Muscle layer of colon (tissue), 2 donors: ENCODE data around the gene SELENON.

ENCODE experiments used
- H3K27ac ChIP-seq: one replicate; pipeline ENCODE4 v1.7.0; 2013; ENCODE audit warnings: low read depth, mild to moderate bottlenecking, low read length, moderate library complexity
- H3K27me3 ChIP-seq, 2 donors: one replicate each; pipeline ENCODE4 v1.7.0; 2013; ENCODE audit warnings: low read length in 2 of 2, mild to moderate bottlenecking in 2 of 2; ENCODE audit not compliant: insufficient read depth in 2 of 2, control insufficient read depth in 1 of 2
- H3K36me3 ChIP-seq: one replicate; pipeline ENCODE4 v1.7.0; 2013; ENCODE audit warnings: mild to moderate bottlenecking, low read length; ENCODE audit not compliant: insufficient read depth
- H3K4me1 ChIP-seq: one replicate; pipeline ENCODE4 v1.7.0; 2013; ENCODE audit warnings: mild to moderate bottlenecking, low read length; ENCODE audit not compliant: insufficient read depth
- H3K4me3 ChIP-seq, 2 donors: one replicate each; pipeline ENCODE4 v1.7.0; 2013; ENCODE audit warnings: low read length in 2 of 2, low read depth in 1 of 2, mild to moderate bottlenecking in 1 of 2, moderate library complexity in 1 of 2
- H3K9ac ChIP-seq: one replicate; pipeline ENCODE4 v1.7.0; 2013; ENCODE audit warnings: low read length
- H3K9me3 ChIP-seq: one replicate; pipeline ENCODE4 v1.7.0; 2013; ENCODE audit warnings: mild to moderate bottlenecking, low read length
- donor health status: abdominal sarcoma.
- donor health status: Adenocarcinoma of cecum.

The SELENON gene

DNA sequence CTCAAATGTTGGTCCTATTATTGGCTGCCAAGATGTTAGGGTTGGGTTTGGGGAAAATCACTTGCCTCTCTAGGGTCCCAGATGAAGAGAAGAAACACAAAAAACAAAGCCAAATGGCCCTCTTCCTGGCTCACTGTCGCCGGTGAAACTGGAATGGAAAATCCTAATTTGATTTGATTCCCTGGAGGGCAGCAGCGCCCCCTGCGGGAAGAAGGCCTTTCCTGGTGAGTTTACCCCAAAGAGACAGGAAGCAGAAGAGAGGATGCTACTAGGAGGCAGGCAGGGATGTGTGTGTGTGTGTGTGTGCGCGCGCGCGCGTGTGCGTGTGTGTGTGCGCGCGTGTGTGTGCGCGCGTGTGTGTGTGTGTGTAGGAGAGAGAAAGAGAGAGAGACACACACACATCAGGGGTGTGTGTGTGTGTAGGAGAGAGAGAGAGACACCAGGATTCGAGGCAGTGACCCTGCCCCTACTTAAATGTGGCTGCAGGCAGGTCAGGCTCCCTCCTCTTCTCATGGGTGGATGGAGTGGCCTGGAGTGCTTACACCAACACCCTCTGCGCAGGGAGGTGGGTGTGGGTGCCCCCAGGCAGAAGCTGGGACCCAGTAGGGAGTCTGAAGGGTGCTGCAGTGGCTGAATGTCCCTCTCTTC, 3.1 kb upstream of the SELENON start:
- Histone ChIP-seq H3K9ac (no peak overlapping the region), H3K27ac (no peak overlapping the region), H3K4me1 (peaks cover 27% of the 10 kb centered on the region)

DNA sequence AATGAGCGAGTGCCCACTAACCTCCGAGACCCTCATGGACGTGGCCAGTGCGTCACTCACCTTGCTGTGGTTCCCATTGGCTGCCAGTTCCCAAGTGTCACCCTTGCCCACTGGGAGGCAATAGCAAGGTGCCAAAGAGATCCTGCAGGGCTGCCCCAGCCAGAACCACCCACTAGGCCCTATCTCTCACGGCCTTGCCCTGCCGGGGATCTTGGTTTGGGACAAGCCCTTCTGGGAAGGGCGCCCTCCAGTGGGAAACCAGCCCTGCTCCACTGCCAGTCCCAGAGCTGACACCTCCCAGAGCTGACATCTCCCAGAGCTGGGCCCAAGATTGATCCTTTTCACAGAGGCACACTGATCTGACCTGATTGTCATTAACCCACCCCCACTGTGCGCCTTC, 2.1 kb upstream of the SELENON start:
- no peak overlapping the region for H3K9ac ChIP-seq
- no peaks in the 10 kb centered on the region for H3K9me3 ChIP-seq
- no peak overlapping the region for H3K4me3 ChIP-seq
- no peaks in the 10 kb centered on the region for H3K36me3 ChIP-seq
- H3K27ac ChIP-seq: no peak overlapping the region
- H3K4me1 ChIP-seq: peaks cover 28% of the 10 kb centered on the region
- no peaks in the 10 kb centered on the region for H3K27me3 ChIP-seq

More for the DNA sequence above, 3.1 kb upstream of the SELENON start:
- no peaks in the 10 kb centered on the region for H3K9me3 ChIP-seq
- H3K4me3 ChIP-seq: no peak overlapping the region
- H3K36me3 ChIP-seq: no peaks in the 10 kb centered on the region
- no peaks in the 10 kb centered on the region for H3K27me3 ChIP-seq

- Histone ChIP-seq H3K9ac (no peak overlapping the region), H3K36me3 (no peaks in the 10 kb centered on the region), H3K4me3 (no peak overlapping the region), H3K4me1 (peaks cover 28% of the 10 kb centered on the region), H3K27me3 (no peaks in the 10 kb centered on the region), H3K27ac (peak overlapping the region; percentile 21), H3K9me3 (no peaks in the 10 kb centered on the region)
Observed at GRCh38 chr1:25798666-25799351, 1.2 kb upstream of the SELENON start.

GRCh38 chr1:25799352-25799934, 550 bp upstream of the SELENON start:
- peak overlapping the region; percentile 21 for H3K27ac ChIP-seq
- no peaks in the 10 kb centered on the region for H3K9me3 ChIP-seq
- H3K9ac ChIP-seq: peak overlapping the region; percentile 24
- H3K4me3 ChIP-seq: peak overlapping the region; percentile 24 to 59
- peaks cover 28% of the 10 kb centered on the region for H3K4me1 ChIP-seq
- no peaks in the 10 kb centered on the region for H3K27me3 ChIP-seq
- no peaks in the 10 kb centered on the region for H3K36me3 ChIP-seq

DNA sequence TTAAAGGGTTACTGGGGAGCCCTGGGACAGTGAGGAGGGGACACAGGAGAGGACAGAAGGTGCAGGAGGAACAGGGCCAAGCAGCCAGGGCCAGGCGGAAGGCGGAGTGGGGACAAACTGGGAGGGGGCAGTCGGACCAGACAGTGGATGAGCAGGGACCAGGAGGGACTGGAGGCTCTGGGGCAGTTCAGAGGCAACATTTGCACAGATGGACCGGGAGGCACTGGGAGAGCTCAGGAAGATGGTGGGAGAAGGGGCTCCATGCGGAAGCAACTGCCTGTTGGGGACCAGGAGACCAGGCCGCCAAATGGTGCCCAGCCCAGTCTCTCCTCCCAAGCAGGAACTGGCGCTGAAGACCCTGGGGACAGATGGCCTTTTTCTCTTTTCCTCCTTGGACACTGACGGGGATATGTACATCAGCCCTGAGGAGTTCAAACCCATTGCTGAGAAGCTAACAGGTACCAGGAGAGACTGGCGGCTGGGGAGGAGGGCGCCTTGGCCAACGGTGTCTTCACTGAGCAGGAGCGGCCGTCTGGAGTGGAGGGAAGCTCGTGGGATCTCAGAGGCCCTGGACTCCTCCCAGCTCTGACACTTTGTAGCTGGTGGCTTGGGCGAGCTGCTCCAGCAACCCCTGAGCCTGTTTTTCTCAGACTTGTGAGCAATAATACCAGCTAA, 847 bp downstream of the SELENON start:
- peak overlapping the region; percentile 54 to 78 for H3K4me3 ChIP-seq
- no peaks in the 10 kb centered on the region for H3K36me3 ChIP-seq
- H3K27ac ChIP-seq: peak overlapping the region; percentile 22
- H3K9me3 ChIP-seq: no peaks in the 10 kb centered on the region
- H3K4me1 ChIP-seq: peaks cover 34% of the 10 kb centered on the region
- no peaks in the 10 kb centered on the region for H3K27me3 ChIP-seq
- peak overlapping the region; percentile 57 for H3K9ac ChIP-seq

DNA sequence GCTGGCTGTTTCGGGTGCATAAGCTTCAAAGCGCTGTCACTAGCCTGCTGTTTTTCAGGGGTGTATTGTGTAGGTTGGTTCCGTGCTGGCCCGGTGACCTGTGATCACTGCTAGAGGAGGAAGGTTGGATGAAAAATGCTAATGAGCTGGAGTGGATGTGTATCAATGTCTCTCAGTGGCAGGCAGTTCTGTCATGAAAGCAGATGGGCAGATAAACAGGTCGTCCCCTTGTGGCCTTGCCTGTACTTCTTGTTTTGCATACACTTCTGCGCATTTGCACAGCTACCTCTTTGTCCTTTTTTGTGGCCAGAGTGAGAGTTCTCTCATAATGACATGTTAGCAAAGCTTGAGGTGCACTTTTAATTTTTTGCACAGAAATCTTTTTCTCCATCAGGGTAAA, 2.9 kb downstream of the SELENON start:
- H3K27me3 ChIP-seq: no peaks in the 10 kb centered on the region
- peaks cover 33% of the 10 kb centered on the region for H3K4me1 ChIP-seq
- H3K9me3 ChIP-seq: no peaks in the 10 kb centered on the region
- no peak overlapping the region for H3K27ac ChIP-seq
- H3K9ac ChIP-seq: no peak overlapping the region
- H3K36me3 ChIP-seq: peaks cover 11% of the 10 kb centered on the region
- H3K4me3 ChIP-seq: no peak overlapping the region

DNA sequence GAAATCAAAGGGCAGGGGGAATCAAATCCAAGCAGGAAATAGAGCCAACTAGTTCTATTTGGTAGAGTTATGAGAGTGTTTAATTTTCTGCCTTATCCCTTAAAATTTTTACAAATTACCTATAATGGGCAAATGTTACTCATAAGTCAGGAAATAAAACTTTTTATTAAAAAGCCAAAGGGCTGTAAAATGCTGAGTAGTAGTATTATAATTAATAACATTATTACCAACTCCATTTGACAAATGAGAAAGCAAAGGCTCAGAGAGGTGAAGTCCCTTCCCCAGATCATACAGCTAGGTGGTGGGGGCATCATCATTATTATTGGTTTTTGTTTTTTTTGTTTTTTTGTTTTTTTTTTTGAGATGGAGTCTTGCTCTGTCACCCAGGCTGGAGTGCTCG, 3.4 kb downstream of the SELENON start:
- Histone ChIP-seq H3K4me1 (peaks cover 33% of the 10 kb centered on the region), H3K27me3 (no peaks in the 10 kb centered on the region), H3K27ac (no peak overlapping the region), H3K4me3 (no peak overlapping the region), H3K36me3 (peaks cover 11% of the 10 kb centered on the region), H3K9ac (no peak overlapping the region), H3K9me3 (no peaks in the 10 kb centered on the region)

GRCh38 chr1:25804244-25804963, 4.4 kb downstream of the SELENON start:
- Histone ChIP-seq H3K27me3 (no peaks in the 10 kb centered on the region), H3K9me3 (no peaks in the 10 kb centered on the region), H3K4me1 (peaks cover 28% of the 10 kb centered on the region), H3K4me3 (no peak overlapping the region), H3K36me3 (peaks cover 11% of the 10 kb centered on the region), H3K9ac (no peak overlapping the region), H3K27ac (no peak overlapping the region)

DNA sequence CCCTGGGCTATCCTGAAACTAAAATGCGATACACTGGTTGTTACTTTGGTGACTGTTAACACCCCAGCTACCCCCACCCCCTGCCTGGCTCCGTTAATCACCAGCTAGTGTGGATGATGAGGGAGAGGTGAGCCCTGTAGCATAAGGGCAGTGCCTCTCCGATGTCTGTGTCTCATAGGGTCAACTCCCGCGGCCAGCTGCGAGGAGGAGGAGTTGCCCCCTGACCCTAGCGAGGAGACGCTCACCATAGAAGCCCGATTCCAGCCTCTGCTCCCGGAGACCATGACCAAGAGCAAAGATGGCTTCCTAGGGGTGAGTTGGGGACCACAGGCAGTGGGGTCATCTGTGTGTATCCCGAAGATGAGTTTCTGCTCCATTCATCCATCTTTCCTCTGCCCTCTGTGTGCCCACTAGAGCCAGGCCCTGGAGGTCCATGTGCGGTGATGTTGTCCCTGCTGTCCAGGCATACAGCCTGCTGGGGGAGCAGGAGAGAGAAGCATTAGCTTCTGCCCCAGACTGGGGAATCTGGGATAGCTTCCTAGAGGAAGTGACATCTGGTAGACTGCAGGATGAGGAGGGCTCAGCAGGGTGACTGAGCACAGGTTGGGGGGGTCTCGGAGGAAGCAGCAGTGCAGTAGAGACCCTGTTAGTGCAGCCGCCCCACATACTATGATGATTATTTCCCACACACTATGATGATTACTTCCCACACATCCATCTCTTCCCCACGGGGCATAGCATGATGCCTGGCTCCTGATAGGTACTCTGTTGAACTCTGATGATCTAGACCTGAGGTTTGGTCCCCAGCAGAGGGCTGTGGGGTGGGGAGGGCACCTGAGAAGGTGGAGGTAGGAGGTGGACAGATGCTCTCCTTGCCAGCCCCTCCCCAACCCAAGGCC, 5.2 kb downstream of the SELENON start:
- Histone ChIP-seq H3K4me1 (peaks cover 26% of the 10 kb centered on the region), H3K9me3 (no peaks in the 10 kb centered on the region), H3K4me3 (no peak overlapping the region), H3K27ac (no peak overlapping the region), H3K27me3 (no peaks in the 10 kb centered on the region), H3K36me3 (peaks cover 17% of the 10 kb centered on the region), H3K9ac (no peak overlapping the region)

GRCh38 chr1:25805863-25806225, 5.9 kb downstream of the SELENON start:
- Histone ChIP-seq H3K27ac (no peak overlapping the region), H3K4me1 (peaks cover 31% of the 10 kb centered on the region), H3K9me3 (no peaks in the 10 kb centered on the region), H3K4me3 (no peak overlapping the region), H3K36me3 (peaks cover 19% of the 10 kb centered on the region), H3K9ac (no peak overlapping the region), H3K27me3 (no peaks in the 10 kb centered on the region)
